Endothelial cell of hepatic sinusoid (primary cell): ENCODE data around the gene DPP10.

Source experiments
- in situ Hi-C: cut with HindIII; loops from 2 replicates; pipeline ENCODE4 v1.10.0; 2017; ENCODE audit warnings: low sequenced_read_pairs

The DPP10 gene

DNA sequence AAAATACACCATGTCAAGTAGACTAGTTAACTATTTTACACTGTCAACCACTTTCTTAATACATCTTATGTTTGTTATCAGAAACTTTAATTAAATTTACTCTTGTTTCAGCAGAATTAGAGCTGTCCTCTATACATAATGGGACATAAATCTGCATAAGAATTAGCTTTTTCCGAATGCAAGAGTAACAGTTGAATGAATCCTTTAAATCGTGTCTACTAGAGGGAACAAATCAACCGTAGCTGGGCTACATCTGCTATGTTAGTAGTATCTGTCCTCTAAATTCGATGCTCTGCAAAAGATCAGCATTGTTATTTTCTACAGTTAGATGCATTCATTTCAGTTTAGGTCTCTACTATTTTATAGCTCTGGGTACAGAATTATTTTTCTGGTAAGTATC is 1090.6 kb downstream of the DPP10 start:
- in situ Hi-C loops = no loop called here

DNA sequence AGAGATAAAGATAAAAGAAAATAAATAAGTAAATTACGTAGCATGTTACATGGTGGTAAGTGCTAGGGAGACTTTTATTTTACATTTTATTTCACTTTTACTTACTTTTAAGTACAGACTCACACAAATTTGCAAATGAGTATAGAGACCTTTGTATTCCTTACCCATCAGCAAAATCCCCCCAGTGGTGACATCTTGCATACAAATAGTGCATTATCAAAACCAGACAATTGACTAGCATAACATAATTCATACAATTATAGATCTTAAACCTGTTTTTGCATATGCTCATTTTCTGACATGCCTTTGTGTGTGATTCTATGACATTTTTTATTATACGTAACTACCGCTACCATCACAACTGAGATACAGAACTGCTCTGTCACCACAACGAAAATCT is 1099.4 kb downstream of the DPP10 start:
- in situ Hi-C loops = no loop called here

DNA sequence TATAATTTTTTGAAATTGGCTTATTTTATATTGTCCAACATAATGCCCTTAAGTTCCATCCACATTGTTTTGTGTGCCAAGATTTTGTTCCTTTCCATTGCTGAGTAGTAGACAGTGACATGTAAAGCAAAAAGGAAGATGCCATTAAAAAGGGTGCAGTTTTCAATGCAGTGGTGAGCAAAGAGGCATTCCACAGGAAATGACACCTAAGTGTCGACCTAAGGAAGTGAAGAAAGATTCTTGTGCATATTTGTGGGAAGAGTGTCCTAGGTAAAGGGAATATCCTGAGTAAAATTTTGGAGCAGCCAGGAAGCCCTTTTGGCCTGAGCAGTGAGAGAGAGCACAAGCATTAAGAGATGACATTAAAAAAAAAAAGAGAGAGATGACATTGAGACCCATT is 1099.9 kb downstream of the DPP10 start:
- in situ Hi-C loops = no loop called here

DNA sequence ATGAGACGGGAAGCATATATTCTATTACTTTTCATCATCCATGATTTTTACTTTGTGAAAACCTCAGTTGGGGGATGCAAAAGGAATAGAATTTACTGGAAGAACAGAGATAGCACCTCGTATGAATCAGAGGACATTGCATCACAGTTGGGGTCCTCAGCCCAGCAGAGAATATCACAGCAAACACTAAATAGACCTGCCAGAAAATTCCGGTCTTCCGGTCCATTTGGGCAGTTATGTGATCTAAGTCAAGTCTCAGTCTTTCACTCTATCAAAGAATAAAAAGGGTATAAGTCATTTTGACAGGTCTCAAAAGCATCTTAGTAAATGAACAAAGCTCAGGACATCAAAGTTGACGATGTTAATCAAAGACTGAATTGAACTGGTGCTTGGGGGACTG is 1100.6 kb downstream of the DPP10 start:
- in situ Hi-C loops = no loop called here

DNA sequence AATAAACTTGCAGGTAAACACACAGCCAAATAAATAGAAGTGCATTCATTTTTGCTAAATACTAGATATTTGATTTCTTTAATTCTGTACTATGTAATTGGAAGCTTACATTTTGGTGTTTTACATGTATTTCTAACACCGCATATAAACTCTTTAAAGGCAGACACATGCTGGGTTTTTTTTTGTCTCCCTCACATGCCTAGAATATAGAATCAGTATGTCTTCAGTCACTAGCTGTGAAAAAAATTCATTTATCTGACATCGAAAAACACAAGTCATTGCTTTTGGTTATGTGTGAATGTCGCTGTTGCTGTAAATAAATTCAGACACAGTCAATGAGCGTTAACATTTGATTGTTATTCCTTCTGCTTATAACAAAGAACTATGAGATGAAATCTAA is 1101.0 kb downstream of the DPP10 start:
- in situ Hi-C loops = no loop called here

DNA sequence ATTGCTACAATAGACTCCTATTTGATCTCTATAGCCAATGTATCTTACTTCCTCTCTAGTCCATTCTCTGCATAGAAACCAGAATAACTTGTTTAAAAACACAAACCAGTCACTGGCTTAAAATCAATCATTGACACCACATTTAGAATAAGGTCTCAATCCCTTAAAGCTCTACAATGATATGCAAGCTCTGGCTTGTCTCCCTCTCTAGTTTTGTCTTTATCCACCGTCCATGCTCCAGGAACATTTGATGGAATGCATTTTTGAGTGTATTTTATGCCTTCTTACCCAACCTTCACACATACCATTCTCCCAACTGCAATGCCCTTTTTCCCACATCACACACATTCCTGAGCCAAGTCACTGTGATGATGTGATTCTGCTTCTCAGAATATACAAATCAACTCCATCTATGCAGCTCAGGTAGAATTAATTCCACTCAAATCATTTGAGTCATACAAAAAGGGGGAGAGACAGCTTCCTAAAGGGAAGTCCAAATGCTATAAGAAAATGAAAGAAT is 1107.2 kb downstream of the DPP10 start:
- in situ Hi-C loops = no loop called here

DNA sequence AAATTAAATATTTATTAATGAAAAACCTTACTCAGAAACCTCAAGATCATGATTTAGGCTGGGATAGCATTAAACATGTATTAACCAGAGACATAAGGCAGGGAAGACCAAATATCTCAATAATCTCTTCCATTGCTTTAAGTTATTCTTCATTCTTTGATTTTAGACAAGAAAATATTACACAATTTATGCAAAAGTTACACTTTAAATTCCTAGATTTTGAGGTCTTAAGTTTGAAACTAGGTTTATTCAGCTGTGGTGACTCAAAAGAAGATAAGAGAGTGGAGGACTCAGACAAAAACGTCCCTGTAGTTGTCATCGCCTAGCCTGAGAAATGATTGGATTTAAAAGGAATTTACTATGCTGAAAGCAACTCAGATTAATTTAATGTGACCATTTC is 1110.3 kb downstream of the DPP10 start:
- in situ Hi-C loops = no loop called here

DNA sequence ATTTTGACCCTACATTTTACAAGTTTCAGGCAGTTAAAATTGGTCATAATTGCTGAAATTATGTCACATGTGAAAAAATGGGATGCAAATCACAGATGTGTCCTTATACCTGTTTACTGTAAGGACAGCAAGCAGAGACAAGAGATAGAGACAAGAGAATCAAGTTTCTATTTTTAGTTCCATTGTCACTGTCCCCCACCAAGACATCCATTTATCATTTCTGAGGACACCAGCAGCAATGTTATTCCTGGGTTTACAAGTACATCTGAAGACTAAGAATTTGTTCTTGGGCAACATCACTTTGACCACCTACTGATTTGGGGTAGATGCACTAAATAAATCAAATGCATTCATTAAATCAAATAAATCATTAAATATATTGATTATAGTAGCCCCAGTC is 1111.7 kb downstream of the DPP10 start:
- in situ Hi-C loops = no loop called here

DNA sequence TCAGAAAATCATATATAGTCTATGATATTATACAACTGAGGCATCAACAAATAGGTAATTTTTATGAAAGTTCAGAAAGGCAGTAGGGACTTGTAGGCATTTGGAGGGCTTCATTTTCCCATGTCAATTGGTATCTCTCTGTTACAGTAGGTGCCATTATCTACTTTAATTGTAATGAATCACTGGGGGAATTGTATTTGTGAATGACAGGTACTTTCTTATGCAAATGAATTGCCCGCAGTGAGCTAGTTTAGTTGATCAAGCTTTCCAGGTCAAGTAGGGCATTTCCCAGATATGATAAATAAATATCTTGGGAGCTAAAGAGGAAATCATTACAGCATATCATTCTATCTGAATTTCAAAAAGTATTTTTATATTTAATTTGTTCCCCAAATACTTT is 1116.3 kb downstream of the DPP10 start:
- in situ Hi-C loops = no loop called here

DNA sequence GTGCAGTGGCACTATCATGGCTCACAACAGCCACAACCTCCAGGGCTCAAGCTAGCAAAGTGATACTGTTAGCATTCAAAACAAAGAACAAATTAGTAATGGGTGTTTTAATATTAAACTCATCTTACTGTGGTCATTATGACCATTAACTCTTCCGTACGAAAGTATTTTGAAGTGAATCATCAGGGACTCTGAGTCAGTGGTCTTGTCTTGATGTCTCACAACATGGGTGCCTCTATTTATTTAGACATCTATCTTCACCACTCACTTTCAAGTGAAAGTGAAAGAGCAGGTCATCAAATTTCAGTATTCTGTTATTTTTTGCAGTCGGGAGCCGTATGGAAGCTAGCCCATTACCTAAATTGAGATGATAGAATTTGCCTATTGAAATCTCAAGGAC is 1118.2 kb downstream of the DPP10 start:
- in situ Hi-C loops = no loop called here

DNA sequence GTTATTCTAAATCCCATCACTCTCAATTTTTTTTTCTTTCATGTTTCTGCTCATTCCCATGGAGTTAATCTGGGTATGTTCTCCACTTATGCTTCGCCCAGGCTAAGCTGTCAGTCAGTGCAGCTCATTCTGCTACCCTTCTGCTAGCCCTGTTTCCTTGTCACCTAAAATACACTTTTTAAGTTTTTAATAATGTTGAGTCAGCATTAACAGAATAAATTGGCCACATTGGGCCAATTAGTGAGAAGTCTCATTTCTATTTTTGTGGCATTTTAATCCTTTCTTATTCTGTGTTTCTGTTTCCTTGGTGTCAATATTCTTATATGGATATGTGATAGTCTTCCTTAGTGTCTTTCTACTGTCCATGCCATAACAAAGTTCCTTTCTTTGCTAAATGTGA is 1126.2 kb downstream of the DPP10 start:
- in situ Hi-C loops = no loop called here

DNA sequence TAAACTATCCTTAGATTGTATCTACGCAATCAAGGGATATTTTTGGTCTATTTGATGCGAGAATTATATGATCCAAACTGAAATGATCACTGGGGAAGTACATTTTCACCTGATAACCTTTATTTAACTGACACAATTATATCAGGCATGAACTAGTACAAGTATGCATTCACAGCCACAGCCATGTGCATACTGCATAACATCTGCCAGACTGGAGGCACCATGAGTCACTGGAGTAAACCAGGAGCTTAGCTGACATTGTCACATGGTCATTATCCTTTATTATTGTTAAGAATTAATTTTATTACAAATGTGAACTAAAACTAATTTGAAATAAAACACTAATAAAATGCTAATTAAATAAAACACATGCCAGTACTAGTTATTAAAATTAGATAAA is 1127.1 kb downstream of the DPP10 start:
- in situ Hi-C loops = no loop called here

DNA sequence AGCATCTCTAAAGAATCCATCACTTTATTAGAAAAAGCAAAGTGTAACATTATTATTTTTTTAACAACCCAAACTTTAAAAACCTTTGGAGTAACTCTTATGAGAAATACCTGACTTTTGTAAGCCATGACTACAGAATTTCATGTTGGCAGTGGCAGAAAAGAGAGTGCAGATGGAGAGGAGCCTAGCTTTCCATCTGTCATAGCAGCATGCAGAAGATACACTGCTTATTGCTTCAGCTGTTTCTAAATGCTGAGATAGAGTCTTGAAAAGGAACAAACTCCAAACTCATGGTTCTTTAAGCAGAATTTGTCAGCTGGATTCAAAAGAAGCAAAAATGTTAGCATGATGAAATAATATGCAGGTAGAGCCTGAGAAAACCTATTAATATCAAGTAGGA is 1130.3 kb downstream of the DPP10 start:
- in situ Hi-C loops = no loop called here

DNA sequence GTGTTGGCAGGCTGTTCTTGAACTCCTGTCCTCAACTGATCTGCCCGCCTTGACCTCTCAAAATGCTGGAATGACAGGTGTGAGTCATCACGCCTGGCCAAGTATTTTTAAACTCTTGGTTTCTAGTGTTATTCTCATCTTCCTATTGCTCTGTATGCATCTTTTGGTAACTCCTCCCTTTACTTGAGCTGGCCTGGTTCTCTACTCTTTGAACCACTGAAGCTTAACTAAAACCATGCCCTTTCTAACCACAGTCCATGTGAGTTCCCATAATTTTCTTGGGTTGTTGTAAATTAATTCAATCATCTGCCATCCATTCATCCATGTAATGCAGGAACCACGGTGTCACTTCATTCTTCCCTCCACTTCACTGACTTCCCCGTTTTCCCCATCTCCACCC is 1131.3 kb downstream of the DPP10 start:
- in situ Hi-C loops = no loop called here

DNA sequence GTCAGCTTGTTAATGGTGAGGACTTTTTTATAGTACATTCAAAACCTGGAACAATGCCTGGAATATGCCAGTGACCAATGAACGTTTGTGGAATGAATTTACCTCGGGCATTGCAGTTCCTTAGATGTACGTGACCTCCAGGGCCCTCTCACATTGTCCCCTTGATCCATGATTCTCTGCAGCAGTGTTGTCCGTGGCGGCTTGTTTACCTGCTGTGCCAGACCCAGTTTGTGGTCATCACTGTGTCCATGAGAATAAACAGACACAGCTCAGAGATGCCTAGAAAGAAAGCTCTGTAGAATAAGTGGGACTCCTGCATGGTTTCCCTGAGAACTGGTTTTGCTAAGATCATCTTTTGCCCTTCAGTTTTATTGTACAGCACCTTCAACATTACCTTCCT is 1132.2 kb downstream of the DPP10 start:
- in situ Hi-C loops = no loop called here

DNA sequence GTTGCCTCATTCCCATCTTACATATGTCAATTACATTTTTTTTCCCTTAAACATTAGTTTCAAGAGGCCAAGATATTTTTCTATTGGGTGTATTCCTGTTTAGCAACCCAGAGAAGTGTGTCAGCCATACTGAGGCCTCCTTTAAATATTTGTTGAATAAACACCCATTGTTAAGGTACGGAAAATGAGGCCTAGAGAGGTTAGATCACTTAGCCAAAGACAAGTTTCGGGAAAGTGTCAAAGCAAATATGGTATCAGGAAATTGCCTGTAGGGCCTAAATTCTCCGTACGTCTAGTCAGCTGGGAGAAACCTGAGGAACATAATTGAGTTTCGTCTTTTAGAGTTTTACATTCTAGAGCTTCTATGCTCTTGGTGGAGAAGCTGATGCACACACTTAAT is 1138.3 kb downstream of the DPP10 start:
- in situ Hi-C loops = no loop called here

DNA sequence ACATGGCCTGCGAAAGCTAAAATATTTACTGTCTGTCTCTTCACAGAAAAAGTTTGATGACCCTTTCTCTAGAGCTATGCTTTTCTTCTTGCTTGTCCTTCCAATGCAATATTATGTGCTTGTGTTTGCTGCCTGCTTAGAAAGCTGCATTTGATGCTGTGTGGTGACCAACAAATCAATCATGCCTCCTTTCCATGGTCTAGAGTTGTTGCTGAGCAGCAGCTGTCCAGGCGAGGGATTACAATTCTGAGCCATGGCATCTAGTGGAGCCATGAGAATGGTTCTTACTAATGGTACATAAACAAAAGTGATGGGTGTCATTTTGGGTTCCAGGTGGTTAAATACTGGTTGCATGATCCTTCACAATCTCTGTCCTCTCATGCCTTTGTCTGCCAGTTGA is 1142.1 kb downstream of the DPP10 start:
- in situ Hi-C loops = no loop called here

DNA sequence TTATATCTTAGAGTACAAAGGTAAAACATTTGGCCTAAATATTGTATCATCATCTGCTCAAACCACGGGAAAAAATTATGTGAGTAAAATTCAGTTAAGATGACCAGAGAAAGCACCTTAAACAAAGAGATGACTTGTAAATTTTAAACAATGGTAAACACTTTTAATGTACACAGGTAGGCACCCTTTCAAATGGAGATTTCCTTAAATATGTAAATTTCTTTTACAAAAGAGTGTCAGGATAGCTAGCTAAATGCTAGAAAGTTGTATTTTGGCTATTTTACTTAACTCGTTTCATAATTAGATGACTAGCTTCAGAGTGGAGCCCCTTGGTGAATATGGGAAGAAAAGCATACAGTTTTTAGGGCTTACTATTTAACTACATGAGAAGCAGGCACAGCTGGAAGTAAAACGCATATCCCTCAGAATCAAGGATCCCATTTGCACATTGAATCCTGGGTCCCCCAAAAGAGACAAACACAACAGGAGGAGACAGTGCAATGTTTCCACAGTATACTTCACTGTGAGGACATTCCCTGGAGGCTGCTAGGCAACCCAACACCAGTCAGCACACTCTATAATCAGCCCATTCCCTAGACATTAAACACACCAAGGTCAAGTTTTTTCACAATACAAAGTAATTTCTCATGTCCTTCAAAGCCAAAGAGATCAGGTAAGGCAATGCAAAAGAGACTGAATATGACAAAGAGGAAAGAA is 1154.4 kb downstream of the DPP10 start:
- in situ Hi-C loops = no loop called here

DNA sequence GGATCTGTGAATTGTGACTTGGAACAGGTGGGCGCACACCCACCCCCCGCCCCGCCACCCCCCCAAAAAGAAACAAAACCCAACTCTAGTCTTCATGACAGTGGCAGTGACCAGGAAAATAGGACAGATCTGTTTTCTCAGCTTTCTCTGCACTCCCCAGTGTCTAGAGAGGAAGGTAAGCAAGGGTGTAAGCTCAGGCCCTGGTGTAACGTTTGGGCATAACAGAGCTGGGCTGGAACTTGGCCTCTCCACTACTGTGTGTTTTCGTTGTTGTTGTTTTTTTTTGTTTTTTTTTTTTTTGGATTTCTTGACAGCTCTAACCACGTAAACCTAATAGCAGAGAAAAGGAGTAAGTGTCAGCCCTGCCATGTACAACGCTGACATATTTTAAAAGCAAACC is 1160.8 kb downstream of the DPP10 start:
- in situ Hi-C loops = no loop called here

DNA sequence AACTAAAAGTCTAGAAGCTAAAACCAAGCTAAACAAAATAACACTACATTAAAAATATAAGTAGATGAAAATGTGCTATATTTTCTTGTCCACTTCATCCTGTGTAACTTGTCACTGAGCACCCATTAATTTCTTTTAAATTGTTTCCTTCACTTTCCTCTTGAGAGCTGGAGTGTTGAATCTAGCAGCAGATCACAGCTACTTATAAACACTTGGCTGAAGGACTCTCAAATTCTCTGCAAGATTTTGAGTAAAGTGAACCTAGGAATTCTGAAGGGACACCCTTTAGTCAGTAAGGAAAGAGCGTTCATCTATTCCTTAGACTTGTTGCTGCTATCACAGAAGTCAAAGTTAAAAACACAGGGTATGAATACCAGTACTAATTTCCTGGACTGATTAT is 1163.9 kb downstream of the DPP10 start:
- in situ Hi-C loops = no loop called here

DNA sequence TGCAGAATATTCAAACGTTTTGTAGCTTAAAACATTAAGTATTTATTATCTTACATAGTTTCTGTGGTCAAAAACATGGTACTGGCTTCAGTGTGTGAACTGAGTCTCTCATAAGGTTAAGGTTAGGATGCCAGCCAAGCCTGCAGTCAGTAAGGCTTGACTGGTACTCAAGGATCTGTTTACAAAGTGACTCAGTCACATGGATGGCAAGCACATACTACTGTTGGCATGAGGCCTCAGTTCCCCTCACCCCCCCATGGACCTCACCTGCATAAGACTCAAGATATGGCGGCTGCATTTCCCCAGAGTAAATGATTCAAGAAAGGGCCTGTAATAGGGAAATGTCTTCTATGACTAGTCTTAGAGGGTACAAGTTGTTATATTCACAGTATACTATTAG is 1167.5 kb downstream of the DPP10 start:
- in situ Hi-C loops = no loop called here

DNA sequence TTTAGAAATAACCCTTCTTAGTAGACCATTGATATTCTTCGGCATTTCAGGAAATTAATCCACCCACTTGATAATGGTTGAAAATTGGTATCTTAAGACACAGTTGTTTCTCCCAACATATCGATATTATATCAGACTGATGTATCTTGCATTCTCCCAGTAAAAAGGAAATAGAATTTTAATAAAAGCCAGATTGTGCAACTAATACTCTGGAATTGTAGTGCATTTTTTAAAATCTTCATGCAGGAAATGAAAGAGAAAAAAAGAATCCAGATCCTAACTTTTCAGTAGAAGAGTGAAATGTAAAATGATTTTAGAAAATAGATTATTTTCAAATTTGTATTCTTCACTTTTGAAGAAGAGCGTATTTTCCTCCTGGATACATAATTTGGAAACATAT is 1168.4 kb downstream of the DPP10 start:
- in situ Hi-C loops = no loop called here

DNA sequence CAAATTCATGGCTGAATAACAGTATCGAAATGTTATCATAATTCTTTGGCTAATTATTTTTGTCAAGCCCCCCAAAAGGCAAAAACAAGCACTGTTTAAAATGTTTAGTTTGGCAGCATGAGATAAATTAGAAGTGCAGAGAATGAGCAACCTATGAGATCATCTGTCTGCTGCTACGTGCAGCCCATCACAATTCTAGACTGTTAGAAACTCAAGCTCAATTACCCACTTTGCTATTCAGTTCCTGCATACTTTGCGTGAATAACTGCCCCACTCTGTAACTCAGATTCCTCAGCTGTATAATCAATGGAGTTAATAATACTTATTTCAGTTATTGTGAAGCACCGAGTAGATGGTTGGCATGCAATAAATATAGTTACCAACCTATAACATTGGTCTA is 1181.9 kb downstream of the DPP10 start:
- in situ Hi-C loops = no loop called here
